ENCODE measurements around the gene EGFLAM.

The EGFLAM gene

DNA sequence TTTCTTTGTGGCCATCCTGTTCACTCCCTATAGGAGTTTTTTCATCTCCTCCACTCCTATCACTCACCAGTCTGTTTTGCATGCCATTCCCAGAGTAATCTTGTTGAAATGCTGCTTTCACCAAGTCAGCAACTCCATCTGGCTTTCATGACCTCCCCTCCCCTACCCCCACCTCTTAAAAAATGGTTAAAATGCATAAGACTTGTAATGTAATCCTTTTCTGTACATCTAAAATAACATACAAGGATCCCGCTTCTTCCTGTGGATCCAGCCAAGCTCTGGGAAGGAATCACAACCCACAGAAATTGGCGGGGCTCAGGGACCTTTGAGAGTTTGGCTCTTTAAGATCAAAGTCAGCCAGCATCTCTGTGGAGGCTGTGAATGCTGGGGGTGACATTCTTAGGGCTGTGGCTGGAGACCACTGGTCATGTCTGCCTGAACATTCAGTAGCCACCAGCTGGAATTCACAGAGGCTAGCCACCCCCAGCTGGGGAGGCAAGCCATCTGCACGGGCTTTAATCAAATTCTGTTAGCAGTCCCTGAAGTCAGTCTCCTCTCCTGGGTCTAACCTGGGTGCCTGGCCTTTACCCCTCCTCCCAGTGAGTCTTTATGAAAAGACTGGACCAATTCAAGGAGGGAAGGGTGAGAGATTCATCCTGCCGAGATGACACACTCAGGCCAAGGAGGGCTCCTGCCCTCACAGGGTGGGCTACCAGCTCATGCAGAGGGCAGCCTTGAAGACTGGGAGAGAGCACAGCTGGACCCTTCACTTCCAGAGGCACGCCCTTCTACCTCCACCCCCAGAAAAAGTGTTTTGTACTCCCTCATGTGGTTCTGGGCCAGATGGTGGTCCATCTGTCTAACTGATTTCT is 165.2 kb downstream of the EGFLAM start:
- DNase-seq = no peak

GRCh38 chr5:38424148-38425060 is 166.0 kb downstream of the EGFLAM start:
- DNase-seq = no peak

GRCh38 chr5:38426490-38426889 is 168.1 kb downstream of the EGFLAM start:
- no peak for DNase-seq

DNA sequence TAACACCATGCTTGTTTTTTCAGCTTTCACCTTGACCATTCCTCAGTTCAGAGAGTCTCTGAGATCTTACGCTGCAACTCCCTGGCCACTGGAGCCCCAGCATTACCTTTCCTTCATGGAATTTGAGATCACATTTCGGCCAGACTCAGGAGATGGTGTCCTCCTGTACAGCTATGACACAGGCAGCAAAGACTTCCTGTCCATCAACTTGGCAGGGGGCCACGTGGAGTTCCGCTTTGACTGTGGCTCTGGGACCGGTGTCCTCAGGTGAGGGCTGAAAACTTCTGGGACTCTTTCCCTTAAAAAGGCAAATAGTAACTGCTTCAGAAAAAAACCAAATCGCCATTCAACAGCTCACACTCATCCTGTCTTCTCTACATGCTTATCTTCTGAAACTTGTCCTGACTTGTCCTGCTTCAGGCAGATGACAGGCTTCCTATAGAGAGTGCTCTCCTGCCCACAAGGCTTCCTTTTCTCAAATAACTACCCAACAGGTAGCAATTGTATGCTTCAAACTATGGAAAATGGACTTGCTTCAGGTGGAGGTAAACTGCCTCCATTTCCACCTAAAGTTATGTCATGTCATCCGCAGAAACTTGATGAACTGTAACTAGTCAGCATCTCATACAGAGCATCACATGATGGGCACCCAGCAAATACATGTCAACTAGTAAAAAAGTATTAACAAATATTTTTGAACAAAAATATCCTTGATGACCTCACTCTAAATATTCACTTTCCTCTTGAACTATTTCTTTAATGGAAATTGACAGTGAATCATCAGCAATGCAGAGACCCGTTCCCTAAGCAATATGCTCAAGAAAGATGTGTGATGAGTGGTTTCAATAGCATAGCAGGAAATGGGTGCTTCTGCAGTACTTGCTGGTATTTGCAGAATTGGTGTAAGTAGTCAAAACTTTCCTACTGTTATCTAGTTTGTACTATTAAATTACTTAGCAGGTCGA is 168.9 kb downstream of the EGFLAM start:
- no peak for DNase-seq

DNA sequence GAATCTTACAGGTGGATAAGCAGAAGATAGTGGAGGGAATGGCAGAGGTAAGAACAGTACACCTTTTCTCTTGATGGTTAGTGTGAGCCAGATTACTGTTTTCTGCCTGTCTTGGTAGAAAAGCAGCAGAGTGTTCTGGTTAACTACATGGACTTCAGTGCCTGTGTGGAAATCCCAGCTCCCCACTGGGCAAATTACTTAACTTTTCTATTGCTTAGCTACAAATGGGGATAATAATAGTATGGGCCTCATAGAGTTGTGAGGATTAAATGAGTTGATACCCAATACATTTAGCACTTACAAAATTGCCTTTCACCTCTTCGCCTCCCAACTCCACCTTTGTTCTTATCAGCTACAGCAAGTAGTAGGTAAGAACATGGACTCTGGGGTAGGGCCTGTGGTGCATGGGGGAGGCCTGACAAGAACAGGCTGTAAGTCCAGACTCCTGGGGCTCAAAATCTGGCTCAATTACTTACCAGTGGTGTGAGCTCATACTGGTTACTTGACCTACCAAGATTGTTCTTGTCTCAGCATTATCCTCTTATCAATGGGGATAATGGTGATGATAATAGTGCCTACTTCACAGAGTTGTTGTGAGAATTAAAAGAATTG is 173.0 kb downstream of the EGFLAM start:
- DNase-seq = no peak

- DNase-seq = no peak
These were observed 175.0 kb downstream of the EGFLAM start for GRCh38 chr5:38433160-38433861.

DNA sequence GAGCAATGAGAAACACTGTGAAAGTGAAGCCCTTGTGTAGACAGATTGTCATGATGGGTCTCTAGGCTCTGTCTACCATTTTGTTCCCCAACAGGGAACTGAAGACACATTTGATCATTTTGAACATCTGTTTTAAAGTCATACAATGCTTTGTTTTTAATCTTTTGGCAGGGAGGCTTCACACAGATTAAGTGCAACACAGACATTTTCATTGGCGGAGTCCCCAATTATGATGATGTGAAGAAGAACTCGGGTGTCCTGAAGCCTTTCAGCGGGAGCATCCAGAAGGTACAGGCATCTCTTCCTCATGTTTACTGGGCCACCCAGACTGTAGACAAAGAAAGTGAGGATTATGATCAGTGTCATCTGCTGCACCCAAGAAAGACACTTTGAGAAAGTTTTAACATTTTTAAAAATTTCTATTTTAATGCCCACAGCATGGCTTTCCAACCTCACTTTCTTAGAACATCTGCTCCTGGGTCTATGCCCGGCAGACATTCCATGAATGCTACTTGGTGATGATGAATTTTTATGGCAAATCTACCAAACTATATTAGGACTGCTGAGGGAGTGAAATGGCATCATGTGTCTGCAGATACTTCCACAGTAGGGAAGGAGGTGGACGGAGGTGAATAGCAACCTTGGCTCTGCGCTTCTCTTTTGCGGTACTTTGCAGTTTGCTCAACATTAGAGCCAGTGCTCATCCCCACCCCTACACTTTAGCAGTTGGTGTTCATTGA is 176.8 kb downstream of the EGFLAM start:
- no peak for DNase-seq

GRCh38 chr5:38438757-38439156 is 180.4 kb downstream of the EGFLAM start:
- DNase-seq = no peak

DNA sequence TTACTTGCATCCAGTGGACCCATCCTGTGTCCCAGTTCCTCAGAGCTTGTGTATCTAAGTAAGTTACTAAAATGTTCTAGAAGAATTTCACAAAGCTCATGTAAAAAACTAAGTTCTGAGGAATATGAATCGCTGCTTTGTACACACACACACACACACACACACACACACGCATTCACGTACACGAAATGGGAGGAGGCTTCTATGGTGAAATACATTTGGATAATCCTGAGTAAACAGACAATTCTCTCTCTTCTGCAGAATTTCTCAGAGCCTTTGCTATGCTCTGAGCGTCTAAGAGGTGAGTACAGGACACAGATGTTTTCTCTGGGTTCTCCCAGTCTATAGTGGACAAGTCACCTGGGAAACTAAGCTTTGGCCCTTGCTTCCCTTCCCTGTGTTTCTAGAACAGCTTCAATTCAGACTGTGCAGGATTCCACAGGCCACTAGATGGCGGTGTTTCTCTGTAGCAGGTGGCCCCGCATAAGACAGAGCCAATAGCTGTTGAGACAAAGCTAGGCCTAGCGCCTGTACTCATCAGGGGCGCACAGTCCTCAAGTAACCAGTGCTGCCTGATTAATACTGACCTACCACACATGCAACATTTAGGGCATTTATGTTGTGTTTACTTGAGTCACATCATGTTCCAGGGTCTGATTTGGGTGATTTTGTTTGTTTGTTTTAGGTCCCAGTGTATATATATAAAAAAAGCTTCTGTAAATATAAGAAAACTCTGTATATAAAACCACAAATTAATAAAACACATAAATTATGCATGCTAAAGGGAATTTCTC is 183.3 kb downstream of the EGFLAM start:
- DNase-seq = peak; percentile 95

- DNase-seq = no peak
These were observed 183.9 kb downstream of the EGFLAM start for GRCh38 chr5:38442247-38442573.

- DNase-seq = no peak
These were observed 185.0 kb downstream of the EGFLAM start for GRCh38 chr5:38443390-38443789.

GRCh38 chr5:38445374-38446028 is 187.1 kb downstream of the EGFLAM start:
- DNase-seq = no peak

DNA sequence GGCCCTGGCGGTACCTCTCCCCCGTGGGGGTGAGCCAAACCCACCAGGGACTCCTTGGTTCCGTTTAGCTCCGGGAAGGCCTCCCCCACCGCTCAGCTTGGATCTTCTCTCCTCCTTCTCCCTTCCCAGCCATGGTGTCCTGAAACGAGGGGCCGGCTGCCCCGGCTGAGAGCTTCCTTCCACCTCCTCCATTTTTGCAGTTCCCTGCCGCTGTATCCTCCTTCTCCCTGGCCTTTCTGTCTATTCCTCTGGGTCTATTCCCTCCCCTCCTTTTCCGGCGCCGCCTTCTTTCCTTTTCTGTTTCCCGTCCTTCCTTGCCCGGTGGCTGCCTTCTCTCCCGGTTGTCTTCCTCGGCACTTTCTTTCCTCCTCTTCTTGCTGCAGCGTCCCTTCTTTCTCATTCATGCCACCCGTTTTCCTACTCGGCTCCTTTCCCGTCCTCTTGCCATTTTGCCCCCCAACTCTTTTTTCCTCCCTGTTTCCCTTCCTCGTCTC is 187.7 kb downstream of the EGFLAM start:
- DNase-seq = no peak

DNA sequence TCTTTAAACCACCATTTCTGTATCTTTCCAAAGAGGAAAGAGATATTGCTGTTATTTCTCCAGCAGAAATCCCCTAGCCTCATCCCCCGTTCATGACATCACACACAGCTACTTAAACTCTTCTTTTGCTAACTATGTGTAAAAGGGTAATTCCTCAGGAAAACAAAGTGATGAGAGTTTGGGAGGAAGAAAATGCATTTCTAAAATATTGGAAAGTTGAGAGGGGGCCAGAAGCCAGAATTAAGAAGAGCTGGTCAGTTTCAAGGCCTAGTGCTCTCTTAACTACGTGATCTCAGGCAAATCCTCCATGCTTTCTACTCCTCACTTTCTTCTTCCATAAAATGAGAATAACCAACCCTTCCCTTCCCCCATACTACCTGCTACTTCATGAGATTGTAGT is 188.7 kb downstream of the EGFLAM start:
- no peak for DNase-seq

GRCh38 chr5:38447786-38448185 is 189.4 kb downstream of the EGFLAM start:
- DNase-seq = no peak

DNA sequence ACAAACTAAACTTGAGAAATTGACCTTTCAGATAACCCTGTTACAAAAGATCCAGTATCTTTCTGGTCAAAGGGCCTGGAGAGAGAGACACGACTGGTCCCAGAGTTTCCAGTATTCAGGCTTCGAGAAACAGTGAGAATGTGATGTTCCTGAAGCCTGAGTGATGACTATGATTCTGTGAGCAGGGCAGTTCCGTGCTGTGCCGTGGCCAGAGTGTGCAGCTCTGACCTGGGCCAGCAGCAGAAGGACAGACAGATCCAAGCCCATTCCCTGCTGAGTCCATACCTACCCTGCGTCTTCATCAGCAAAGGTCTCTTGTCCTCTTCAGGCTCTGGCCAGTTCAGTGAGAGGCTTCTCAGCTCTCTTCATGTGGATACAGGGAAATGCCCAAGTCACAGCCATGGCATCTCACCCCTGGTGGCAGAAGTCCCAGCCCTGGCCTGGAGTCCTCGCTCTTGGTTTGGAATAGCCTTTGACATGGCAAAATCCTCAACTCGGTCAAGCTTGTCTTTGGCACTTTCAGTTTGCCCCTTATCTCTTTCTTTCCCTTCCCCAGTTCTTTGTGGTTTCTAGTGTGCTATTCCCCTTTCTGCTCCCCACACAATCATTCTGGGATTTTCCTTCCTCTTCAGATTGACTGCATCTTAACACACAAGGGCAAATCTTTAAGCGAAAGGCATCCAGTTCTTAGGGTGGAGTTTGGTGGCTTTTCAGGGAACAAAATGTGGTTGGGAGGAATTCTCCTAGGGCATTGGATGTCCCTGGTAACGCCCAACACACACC is 190.4 kb downstream of the EGFLAM start:
- no peak for DNase-seq

DNA sequence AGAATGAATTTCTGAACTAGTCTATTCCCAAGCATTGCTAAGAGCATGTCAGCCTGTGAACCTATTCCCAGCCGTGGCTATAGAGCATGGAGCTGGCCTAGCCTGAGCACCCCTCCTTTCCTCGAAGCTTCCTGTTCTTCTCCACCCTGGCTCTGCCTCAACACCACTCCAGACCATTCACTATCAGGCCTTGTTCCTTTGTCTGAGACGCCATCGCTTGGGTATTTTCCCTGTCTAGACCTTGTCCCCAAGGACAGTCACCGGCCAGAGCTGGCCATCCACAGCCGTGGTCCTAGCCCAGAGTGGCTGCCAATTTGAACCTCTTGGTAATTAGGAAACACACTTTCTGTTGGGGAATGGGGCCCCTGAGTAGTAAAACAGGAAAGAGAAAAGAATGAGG is 192.3 kb downstream of the EGFLAM start:
- no peak for DNase-seq

DNA sequence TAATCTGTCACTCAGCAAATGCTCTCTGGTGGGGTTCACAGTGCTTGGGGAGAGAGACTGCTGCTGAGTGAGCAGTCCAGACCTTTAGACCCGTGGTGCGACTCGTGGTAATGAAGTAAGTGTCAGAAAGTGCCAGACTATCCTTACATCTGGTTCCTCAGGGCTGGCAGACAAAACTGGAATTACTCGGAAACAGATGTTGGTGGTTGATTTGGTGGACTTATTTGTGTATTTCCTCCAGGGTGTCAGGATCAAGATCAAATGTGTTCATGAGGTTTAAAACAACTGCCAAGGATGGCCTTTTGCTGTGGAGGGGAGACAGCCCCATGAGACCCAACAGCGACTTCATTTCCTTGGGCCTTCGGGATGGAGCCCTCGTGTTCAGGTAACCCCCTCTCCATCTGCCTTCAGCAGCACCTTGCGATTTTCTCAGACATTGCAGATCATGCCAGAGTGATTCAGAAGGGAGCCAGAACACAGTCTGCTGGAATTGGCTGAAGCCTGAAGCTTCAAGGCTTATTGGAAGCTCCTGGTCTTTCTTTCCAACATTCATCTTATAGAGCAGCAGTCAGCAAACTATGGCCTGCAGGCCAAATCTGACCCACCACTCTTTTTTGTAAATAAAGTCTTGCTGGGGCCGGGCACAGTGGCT is 192.8 kb downstream of the EGFLAM start:
- no peak for DNase-seq
